Karpas-422 (cell line): ENCODE results near the gene SPOCK1. TPM values are rescaled to one million over a fixed set of nuclear protein-coding genes. Genes with fewer than 3 reads are reported as not detected.

Source experiments
- DNase-seq: peaks from one replicate; pipeline ENCODE4 v3.0.0-alpha.2; 2015
- H2AFZ ChIP-seq: fragments of 200-600 bp; sonication (generic); 2 replicates; pipeline ENCODE4 v1.6.1; 2014; ENCODE audit warnings: antibody characterized with exemption, low read length, mixed read lengths
- H3K27ac ChIP-seq: fragments of 200-600 bp; sonication (generic); 2 replicates; pipeline ENCODE4 v1.5.1; 2014; ENCODE audit warnings: mild to moderate bottlenecking, low read length, moderate library complexity
- H3K27me3 ChIP-seq: fragments of 200-600 bp; sonication (generic); 2 replicates; pipeline ENCODE4 v1.6.1; 2014; ENCODE audit warnings: low read length, mixed read lengths
- H3K36me3 ChIP-seq: fragments of 200-600 bp; sonication (generic); 2 replicates; pipeline ENCODE4 v1.6.1; 2014; ENCODE audit warnings: low read length, mixed read lengths; ENCODE audit not compliant: insufficient read depth
- H3K4me1 ChIP-seq: fragments of 200-600 bp; sonication (generic); 2 replicates; pipeline ENCODE4 v1.6.1; 2014; ENCODE audit warnings: mild to moderate bottlenecking, low read length, mixed read lengths
- H3K4me2 ChIP-seq: fragments of 200-600 bp; sonication (generic); 2 replicates; pipeline ENCODE4 v1.6.1; 2014; ENCODE audit warnings: low read length, low read depth, mild to moderate bottlenecking; ENCODE audit not compliant: poor library complexity, severe bottlenecking
- H3K4me3 ChIP-seq: fragments of 200-600 bp; sonication (generic); 2 replicates; pipeline ENCODE4 v1.5.1; 2014; ENCODE audit warnings: mild to moderate bottlenecking, antibody characterized with exemption, low read length, mixed read lengths
- H3K79me2 ChIP-seq: fragments of 200-600 bp; sonication (generic); 2 replicates; pipeline ENCODE4 v1.6.1; 2014; ENCODE audit warnings: mild to moderate bottlenecking, low read length, mixed read lengths
- H3K9ac ChIP-seq: fragments of 200-600 bp; sonication (generic); 2 replicates; pipeline ENCODE4 v1.6.0; 2014; ENCODE audit warnings: low read length
- H3K9me2 ChIP-seq: fragments of 200-600 bp; sonication (generic), shearing (Covaris generic); replicated peaks from 2 replicates; pipeline ENCODE4 v1.6.0; 2014; ENCODE audit warnings: mild to moderate bottlenecking, low read length, moderate library complexity; ENCODE audit not compliant: insufficient read depth
- H3K9me3 ChIP-seq: fragments of 300-700, 200-600 bp; sonication (generic); 2 replicates; pipeline ENCODE4 v1.6.1; 2014; ENCODE audit warnings: low read length, mixed read lengths
- H4K20me1 ChIP-seq: fragments of 200-600 bp; sonication (generic); 2 replicates; pipeline ENCODE4 v1.6.1; 2014; ENCODE audit warnings: mild to moderate bottlenecking, antibody characterized with exemption, low read length, low read depth; ENCODE audit not compliant: insufficient read depth
- total RNA-seq: library from RNA; depleted of rRNA; stranded (reverse); fragments of >200 nt; shearing (Covaris generic); gene quantifications from 2 replicates; pipeline ENCODE4 v1.2.3, GENCODE V29; 2014; ENCODE audit warnings: low replicate concordance

SPOCK1 gene
- total RNA-seq, 1 experiment from 2014 or later, result 1.0 TPM

GRCh38 chr5:137385064-137385463, 114.1 kb downstream of the SPOCK1 start:
- Histone ChIP-seq H3K4me1 (peaks cover 2% of the 10 kb centered on the region), H3K9me2 (no peaks in the 10 kb centered on the region), H3K4me2 (no peak overlapping the region), H3K27ac (no peak overlapping the region), H3K9ac (no peak overlapping the region), H3K79me2 (no peaks in the 10 kb centered on the region), H3K9me3 (0 out of 2 replicates have a peak, but pooled peaks cover 4% of the 10 kb centered on the region), H2AFZ (no peak overlapping the region), H4K20me1 (no peaks in the 10 kb centered on the region), H3K36me3 (no peaks in the 10 kb centered on the region), H3K27me3 (no peaks in the 10 kb centered on the region), H3K4me3 (no peak overlapping the region)
- no peak for DNase-seq

GRCh38 chr5:137383909-137384308, 115.2 kb downstream of the SPOCK1 start:
- no peak overlapping the region for H3K9ac ChIP-seq
- no peak overlapping the region for H3K4me2 ChIP-seq
- no peak overlapping the region for H2AFZ ChIP-seq
- H3K27me3 ChIP-seq, result no peaks in the 10 kb centered on the region
- no peaks in the 10 kb centered on the region for H3K4me1 ChIP-seq
- H3K27ac ChIP-seq, result no peak overlapping the region
- no peaks in the 10 kb centered on the region for H3K9me2 ChIP-seq
- no peak for DNase-seq
- H3K9me3 ChIP-seq, result 0 out of 2 replicates have a peak, but pooled peaks cover 4% of the 10 kb centered on the region
- no peaks in the 10 kb centered on the region for H3K36me3 ChIP-seq
- no peaks in the 10 kb centered on the region for H3K79me2 ChIP-seq
- no peaks in the 10 kb centered on the region for H4K20me1 ChIP-seq
- no peak overlapping the region for H3K4me3 ChIP-seq

- Histone ChIP-seq H3K27ac (no peak overlapping the region), H2AFZ (no peak overlapping the region), H3K4me2 (no peak overlapping the region), H3K9me3 (0 out of 2 replicates have a peak, but pooled peaks cover 4% of the 10 kb centered on the region), H3K79me2 (no peaks in the 10 kb centered on the region), H3K9me2 (no peaks in the 10 kb centered on the region), H4K20me1 (no peaks in the 10 kb centered on the region), H3K27me3 (no peaks in the 10 kb centered on the region), H3K4me3 (no peak overlapping the region), H3K4me1 (no peaks in the 10 kb centered on the region), H3K9ac (no peak overlapping the region), H3K36me3 (no peaks in the 10 kb centered on the region)
- no peak for DNase-seq
These were observed 117.6 kb downstream of the SPOCK1 start for GRCh38 chr5:137381555-137381954.

GRCh38 chr5:137379555-137380286, 119.4 kb downstream of the SPOCK1 start:
- Histone ChIP-seq H3K9me2 (no peaks in the 10 kb centered on the region), H4K20me1 (no peaks in the 10 kb centered on the region), H3K9me3 (0 out of 2 replicates have a peak, but pooled peaks cover 4% of the 10 kb centered on the region), H3K4me1 (0 out of 2 replicates have a peak, but pooled peaks cover 3% of the 10 kb centered on the region), H3K4me2 (no peak overlapping the region), H3K9ac (no peak overlapping the region), H3K27me3 (no peaks in the 10 kb centered on the region), H2AFZ (no peak overlapping the region), H3K79me2 (no peaks in the 10 kb centered on the region), H3K36me3 (no peaks in the 10 kb centered on the region), H3K4me3 (no peak overlapping the region), H3K27ac (no peak overlapping the region)
- DNase-seq, result no peak

GRCh38 chr5:137375741-137376526, 123.2 kb downstream of the SPOCK1 start:
- Histone ChIP-seq H3K4me1 (0 out of 2 replicates have a peak, but pooled peaks cover 3% of the 10 kb centered on the region), H3K36me3 (no peaks in the 10 kb centered on the region), H3K9ac (no peak overlapping the region), H3K4me2 (no peak overlapping the region), H4K20me1 (no peaks in the 10 kb centered on the region), H3K9me2 (no peaks in the 10 kb centered on the region), H3K4me3 (no peak overlapping the region), H3K79me2 (no peaks in the 10 kb centered on the region), H3K27ac (no peak overlapping the region), H3K9me3 (0 out of 2 replicates have a peak, but pooled peaks cover 2% of the 10 kb centered on the region), H3K27me3 (no peaks in the 10 kb centered on the region), H2AFZ (no peak overlapping the region)
- no peak for DNase-seq

- Histone ChIP-seq H3K4me1 (0 out of 2 replicates have a peak, but pooled peaks cover 3% of the 10 kb centered on the region), H3K36me3 (no peaks in the 10 kb centered on the region), H3K79me2 (no peaks in the 10 kb centered on the region), H4K20me1 (no peaks in the 10 kb centered on the region), H3K4me3 (no peak overlapping the region), H3K9ac (no peak overlapping the region), H3K9me2 (no peaks in the 10 kb centered on the region), H3K27me3 (no peaks in the 10 kb centered on the region), H2AFZ (no peak overlapping the region), H3K27ac (no peak overlapping the region), H3K9me3 (no peaks in the 10 kb centered on the region), H3K4me2 (no peak overlapping the region)
- DNase-seq, result no peak
These were observed 124.9 kb downstream of the SPOCK1 start for GRCh38 chr5:137374110-137374714.

GRCh38 chr5:137372773-137373160, 126.4 kb downstream of the SPOCK1 start:
- Histone ChIP-seq H3K9me2 (no peaks in the 10 kb centered on the region), H3K27ac (no peak overlapping the region), H3K9me3 (no peaks in the 10 kb centered on the region), H3K9ac (no peak overlapping the region), H3K4me2 (no peak overlapping the region), H3K79me2 (no peaks in the 10 kb centered on the region), H3K4me3 (no peak overlapping the region), H4K20me1 (no peaks in the 10 kb centered on the region), H3K27me3 (no peaks in the 10 kb centered on the region), H3K4me1 (0 out of 2 replicates have a peak, but pooled peaks cover 3% of the 10 kb centered on the region), H3K36me3 (no peaks in the 10 kb centered on the region), H2AFZ (no peak overlapping the region)
- no peak for DNase-seq
